ENCODE results near the gene SNAP29. TPM values are rescaled to one million over a fixed set of nuclear protein-coding genes. Genes with fewer than 3 reads are reported as not detected.

The SNAP29 gene
- polyA plus RNA-seq, 1 experiment: 45.5 TPM

DNA sequence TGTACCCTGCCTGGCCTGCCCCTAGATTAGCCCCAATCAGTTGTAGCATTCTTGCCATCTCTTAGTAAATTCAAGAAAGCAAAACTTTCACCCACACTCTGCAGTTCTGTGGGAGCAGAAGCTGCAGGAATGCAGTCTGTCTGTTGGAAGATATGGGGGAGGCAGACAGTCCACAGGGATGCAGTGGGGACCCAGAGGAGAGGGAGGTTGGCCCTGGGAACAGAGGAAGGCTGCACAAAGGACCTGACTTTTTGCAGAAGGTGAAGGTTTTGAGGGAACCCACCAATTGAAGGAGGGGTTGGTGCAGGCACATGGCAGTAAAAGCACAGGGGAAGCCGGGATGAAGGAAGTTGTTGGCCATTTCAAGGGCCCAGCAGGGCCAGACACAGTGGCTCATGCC is 16.5 kb downstream of the SNAP29 start:
- H3K4me3 ChIP-seq (ENCODE audit: low read depth, low read length): no peak overlapping the region
- CTCF ChIA-PET: no interaction called here
- H3K27ac ChIP-seq (ENCODE audit: low read depth, low read length): no peak overlapping the region
- TF ChIP-seq, protein P1, sequence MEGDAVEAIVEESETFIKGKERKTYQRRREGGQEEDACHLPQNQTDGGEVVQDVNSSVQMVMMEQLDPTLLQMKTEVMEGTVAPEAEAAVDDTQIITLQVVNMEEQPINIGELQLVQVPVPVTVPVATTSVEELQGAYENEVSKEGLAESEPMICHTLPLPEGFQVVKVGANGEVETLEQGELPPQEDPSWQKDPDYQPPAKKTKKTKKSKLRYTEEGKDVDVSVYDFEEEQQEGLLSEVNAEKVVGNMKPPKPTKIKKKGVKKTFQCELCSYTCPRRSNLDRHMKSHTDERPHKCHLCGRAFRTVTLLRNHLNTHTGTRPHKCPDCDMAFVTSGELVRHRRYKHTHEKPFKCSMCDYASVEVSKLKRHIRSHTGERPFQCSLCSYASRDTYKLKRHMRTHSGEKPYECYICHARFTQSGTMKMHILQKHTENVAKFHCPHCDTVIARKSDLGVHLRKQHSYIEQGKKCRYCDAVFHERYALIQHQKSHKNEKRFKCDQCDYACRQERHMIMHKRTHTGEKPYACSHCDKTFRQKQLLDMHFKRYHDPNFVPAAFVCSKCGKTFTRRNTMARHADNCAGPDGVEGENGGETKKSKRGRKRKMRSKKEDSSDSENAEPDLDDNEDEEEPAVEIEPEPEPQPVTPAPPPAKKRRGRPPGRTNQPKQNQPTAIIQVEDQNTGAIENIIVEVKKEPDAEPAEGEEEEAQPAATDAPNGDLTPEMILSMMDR (IDR thresholded peaks at IDR 0.05; ENCODE audit: low read depth, low read length): no peak
- POLR2A ChIA-PET: no interaction called here
- no peaks in the 10 kb centered on the region for H3K27me3 ChIP-seq (ENCODE audit: control insufficient read depth, insufficient read depth, low read length)
- no peaks in the 10 kb centered on the region for H3K9me3 ChIP-seq (ENCODE audit: control insufficient read depth, insufficient read depth, low read length)
- DNase-seq (ENCODE audit: low read depth, low spot score): no peak

DNA sequence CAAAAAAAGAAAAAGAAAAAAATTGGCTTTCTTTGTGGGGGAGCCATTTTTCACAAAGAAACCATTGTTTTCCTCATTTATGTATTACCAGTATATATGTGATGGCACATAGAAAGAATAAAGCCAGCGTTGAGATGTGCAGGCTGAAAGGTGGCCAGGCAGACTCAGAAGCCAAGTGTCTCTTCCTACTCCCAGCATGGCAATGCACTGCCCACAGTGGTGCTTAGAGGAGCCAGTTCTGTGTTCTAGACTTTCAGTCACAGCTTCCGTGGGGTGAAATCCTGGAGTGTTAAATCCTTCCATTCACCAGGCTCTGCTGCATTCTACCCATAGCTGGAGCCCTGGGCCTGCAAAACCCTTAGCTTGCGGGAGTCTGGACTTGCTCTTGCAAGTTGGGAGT is 18.9 kb downstream of the SNAP29 start:
- ChIA-PET POLR2A (no interaction called here), CTCF (interaction anchor here (2.7 kb wide), 1 partner anchor 8 kb away, joined by 14 read pairs; no protein-coding TSS in a partner anchor)
- Histone ChIP-seq H3K9me3 (ENCODE audit: control insufficient read depth, insufficient read depth, low read length) (no peaks in the 10 kb centered on the region), H3K27me3 (ENCODE audit: control insufficient read depth, insufficient read depth, low read length) (no peaks in the 10 kb centered on the region), H3K27ac (ENCODE audit: low read depth, low read length) (no peak overlapping the region), H3K4me3 (ENCODE audit: low read depth, low read length) (no peak overlapping the region)
- no peak for DNase-seq (ENCODE audit: low read depth, low spot score)
- TF ChIP-seq, protein P1 (IDR thresholded peaks at IDR 0.05; ENCODE audit: low read depth, low read length): no peak

DNA sequence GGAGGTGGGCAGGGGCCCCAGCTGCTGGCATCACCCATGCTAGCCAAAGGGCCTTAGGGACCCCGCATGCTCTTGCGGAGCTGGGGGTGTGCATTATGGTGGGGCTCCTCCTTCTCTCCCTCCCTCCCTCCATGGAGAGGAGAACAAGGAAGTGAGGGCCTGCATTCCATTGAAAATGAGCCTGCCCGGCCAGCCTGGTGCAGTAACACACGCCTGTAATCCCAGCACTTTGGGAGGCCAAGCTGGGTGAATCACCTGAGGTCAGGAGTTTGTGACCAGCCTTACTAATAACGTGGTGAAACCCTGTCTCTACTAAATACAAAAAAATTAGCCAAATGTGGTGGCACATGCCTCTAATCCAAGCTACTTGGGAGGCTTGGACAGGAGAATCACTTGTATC is 22.4 kb downstream of the SNAP29 start:
- ChIA-PET CTCF (no interaction called here), POLR2A (no interaction called here)
- TF ChIP-seq, protein P1 (IDR thresholded peaks at IDR 0.05; ENCODE audit: low read depth, low read length): no peak
- Histone ChIP-seq H3K9me3 (ENCODE audit: control insufficient read depth, insufficient read depth, low read length) (no peaks in the 10 kb centered on the region), H3K27ac (ENCODE audit: low read depth, low read length) (no peak overlapping the region), H3K4me3 (ENCODE audit: low read depth, low read length) (no peak overlapping the region), H3K27me3 (ENCODE audit: control insufficient read depth, insufficient read depth, low read length) (no peaks in the 10 kb centered on the region)
- DNase-seq (ENCODE audit: low read depth, low spot score): no peak

DNA sequence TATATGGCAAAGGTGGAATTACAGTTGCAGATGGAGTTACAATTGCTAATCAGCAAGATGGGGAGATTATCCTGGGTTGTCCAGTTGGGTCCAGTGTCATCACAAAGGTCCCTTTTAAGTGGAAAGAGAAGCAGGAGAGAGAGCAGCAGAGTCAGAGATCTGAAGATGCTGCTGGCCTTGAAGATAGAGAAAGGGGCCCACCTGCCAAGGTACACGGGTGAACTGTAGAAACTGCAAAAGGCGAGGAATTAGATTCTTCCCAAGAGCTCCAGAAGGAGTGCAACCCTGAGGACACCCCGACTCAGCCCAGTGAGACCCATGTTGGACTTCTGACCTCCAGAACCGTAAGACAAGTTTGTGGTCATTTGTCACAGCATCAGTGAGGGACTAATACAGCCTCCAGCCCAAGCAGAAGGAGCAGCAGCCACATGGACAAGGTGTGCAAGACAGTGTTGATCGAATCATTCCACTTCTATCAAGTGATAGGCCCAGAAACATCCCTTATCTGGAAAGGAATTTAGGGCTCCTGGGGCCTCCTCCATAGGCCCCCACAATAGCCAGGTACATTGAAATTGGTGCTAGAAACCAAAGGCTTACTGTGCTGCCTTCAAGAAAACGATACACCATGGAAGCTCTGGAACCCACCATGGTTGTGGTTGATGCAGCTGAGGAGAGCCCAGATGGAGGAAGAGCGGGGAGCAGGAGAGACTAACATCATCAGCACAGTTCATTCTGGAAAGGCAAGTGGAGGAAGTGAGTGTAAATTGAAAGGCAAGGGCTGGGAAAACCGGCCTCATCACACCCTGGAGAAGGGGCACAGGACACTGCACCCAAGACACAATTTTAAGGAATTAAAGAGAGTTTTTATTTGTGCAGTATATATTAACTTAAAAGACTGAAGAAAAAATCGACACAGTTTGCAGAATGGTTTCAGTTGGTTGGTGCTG is 23.3 kb downstream of the SNAP29 start:
- ChIA-PET CTCF (no interaction called here), POLR2A (no interaction called here)
- H3K4me3 ChIP-seq (ENCODE audit: low read depth, low read length): no peak overlapping the region
- TF ChIP-seq, protein P1 (IDR thresholded peaks at IDR 0.05; ENCODE audit: low read depth, low read length): no peak
- no peak overlapping the region for H3K27ac ChIP-seq (ENCODE audit: low read depth, low read length)
- DNase-seq (ENCODE audit: low read depth, low spot score): no peak
- H3K27me3 ChIP-seq (ENCODE audit: control insufficient read depth, insufficient read depth, low read length): no peaks in the 10 kb centered on the region
- no peaks in the 10 kb centered on the region for H3K9me3 ChIP-seq (ENCODE audit: control insufficient read depth, insufficient read depth, low read length)

DNA sequence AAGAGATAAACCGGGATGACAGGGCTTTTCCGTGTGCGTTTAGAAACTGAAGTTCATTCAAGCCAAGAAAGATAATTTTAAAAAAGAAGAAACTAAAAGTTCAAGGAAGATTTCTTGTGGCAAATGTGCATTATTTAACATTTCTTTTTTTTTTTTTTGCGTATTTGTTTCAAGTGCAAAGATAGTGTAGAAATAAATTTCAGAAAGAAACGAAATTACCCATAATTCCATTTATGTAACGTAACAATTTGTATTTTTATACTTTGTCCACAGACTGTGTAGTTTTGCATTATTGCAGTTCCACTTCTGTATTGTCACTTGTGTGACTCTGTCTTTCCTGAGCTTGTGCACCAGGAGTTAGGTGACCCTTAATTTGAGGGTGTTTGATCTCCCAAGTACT is 24.0 kb downstream of the SNAP29 start:
- CTCF ChIA-PET: no interaction called here
- no peak for DNase-seq (ENCODE audit: low read depth, low spot score)
- TF ChIP-seq, protein P1 (IDR thresholded peaks at IDR 0.05; ENCODE audit: low read depth, low read length): no peak
- Histone ChIP-seq H3K27me3 (ENCODE audit: control insufficient read depth, insufficient read depth, low read length) (no peaks in the 10 kb centered on the region), H3K4me3 (ENCODE audit: low read depth, low read length) (no peak overlapping the region), H3K27ac (ENCODE audit: low read depth, low read length) (no peak overlapping the region), H3K9me3 (ENCODE audit: control insufficient read depth, insufficient read depth, low read length) (no peaks in the 10 kb centered on the region)
- POLR2A ChIA-PET: no interaction called here

Data from AG04450 (cell line).